ENCODE data around the gene MRPS34. TPM values are rescaled to one million over a fixed set of nuclear protein-coding genes. Genes with fewer than 3 reads are reported as not detected.
A peak's percentile ranks its signal among the peaks of the same experiment; 100 is the strongest.

The MRPS34 gene
- total and polyA plus RNA-seq, 9 of the 15 experiments (the other 6 are each of a cell fraction or from before 2014, with no cell fraction given) = 5.2 to 334 (median 92.8) TPM

- TF ChIP-seq EP400 (IDR thresholded peaks at IDR 0.05) = peak; percentile 64; the same call in 1 of the 2 replicates
- 0 out of 4 replicates have a peak, but pooled peaks of 1 of the 2 experiments have one; percentile 19 for TF ChIP-seq HDAC1 (IDR thresholded peaks at IDR 0.05)
- TF ChIP-seq L3MBTL2 (IDR thresholded peaks at IDR 0.05) = peak; percentile 79
- TF ChIP-seq FOXM1 (IDR thresholded peaks at IDR 0.05; ENCODE audit: low read depth) = peak; percentile 18; the same call in 1 of the 2 replicates
- no peak for TF ChIP-seq FOXM1 (CRISPR knock-in tag; IDR thresholded peaks at IDR 0.05; ENCODE audit: low read depth)
- TF ChIP-seq CTBP1 (IDR thresholded peaks at IDR 0.05; ENCODE audit: borderline replicate concordance) = peak; percentile 21; the same call in 1 of the 2 replicates
- TF ChIP-seq POLR2G (IDR thresholded peaks at IDR 0.05; ENCODE audit: low read depth, low read length) = 0 out of 2 replicates have a peak, but pooled peaks have one; percentile 28
Measured at GRCh38 chr16:1812732-1813163, 39.8 kb upstream of the MRPS34 start (continued).

- 87% methylated on average over 13 of the region's 16 CpGs for WGBS (ENCODE audit: insufficient coverage, low coverage, missing lambda C conversion rate)
- H3K9ac ChIP-seq (ENCODE audit: insufficient read depth in 1 of 2, low read depth in 2 of 2, low read length in 2 of 2) = no peak overlapping the region; a peak in 1 of 4 replicates
- CTCF ChIA-PET (ENCODE audit: low intra/inter-chr PET ratio) = no interaction called here
- TF ChIP-seq KAT8 (IDR thresholded peaks at IDR 0.05; ENCODE audit: low read depth) (no peak), HES1 (IDR thresholded peaks at IDR 0.05; ENCODE audit: low read depth) (no peak), ELF2 (CRISPR knock-in tag; IDR thresholded peaks at IDR 0.05) (no peak), NR2F6 (CRISPR knock-in tag; IDR thresholded peaks at IDR 0.05) (no peak), GMEB1 (CRISPR knock-in tag; IDR thresholded peaks at IDR 0.05) (no peak), PTBP1 (IDR thresholded peaks at IDR 0.05; ENCODE audit: low read depth, low read length) (no peak), NR0B1 (IDR thresholded peaks at IDR 0.05; ENCODE audit: partially characterized antibody) (no peak), TCF7 (IDR thresholded peaks at IDR 0.05; ENCODE audit: borderline replicate concordance) (no peak), ZNF224 (CRISPR knock-in tag; IDR thresholded peaks at IDR 0.05) (no peak), ILF3 (IDR thresholded peaks at IDR 0.05; ENCODE audit: borderline replicate concordance) (no peak), ZZZ3 (IDR thresholded peaks at IDR 0.05) (no peak), SMAD2 (IDR thresholded peaks at IDR 0.05; ENCODE audit: low read depth, low read length) (no peak), FOXM1 (IDR thresholded peaks at IDR 0.05; ENCODE audit: low read depth) (no peak), FOXM1 (CRISPR knock-in tag; IDR thresholded peaks at IDR 0.05; ENCODE audit: low read depth) (no peak), KAT7 (CRISPR knock-in tag; IDR thresholded peaks at IDR 0.05; ENCODE audit: borderline replicate concordance) (no peak)
Measured at GRCh38 chr16:1810536-1810935, 37.6 kb upstream of the MRPS34 start.

More at GRCh38 chr16:1810536-1810935, 37.6 kb upstream of the MRPS34 start:
- ATAC-seq = no peak
- BruUV-seq (replicated peaks) = no TSS peak
- intact Hi-C loops (cut with micrococcal nuclease) (no loop called here), in situ Hi-C loops (cut with MboI) (no loop called here)
- no peak overlapping the region for H3K4me2 ChIP-seq (ENCODE audit: insufficient read depth, low read length)
- H3K4me1 ChIP-seq (replicated peaks in 1 of 2; ENCODE audit: control insufficient read depth in 2 of 2, insufficient read depth in 2 of 2, low read length in 2 of 2) = peaks cover 0 to 20% of the 10 kb centered on the region in 2 experiments; a peak in 3 of 5 replicates
- H3K9me1 ChIP-seq (ENCODE audit: control insufficient read depth, insufficient read depth, low read length) = no peaks in the 10 kb centered on the region
- DNase-seq (ENCODE audit: extremely low read depth in 1 of 4, low spot score in 3 of 4) = no peak
- no peak for FAIRE-seq
- no peak overlapping the region for H2AFZ ChIP-seq (ENCODE audit: low read depth, low read length)
- H3K27ac ChIP-seq (ENCODE audit: extremely low read depth, low read depth, low read length) = no peak overlapping the region
- peaks cover 3% of the 10 kb centered on the region; the same call in 1 of the 3 replicates for H3K36me3 ChIP-seq (ENCODE audit: control insufficient read depth, insufficient read depth, low read length)
- no peaks in the 10 kb centered on the region for H3K9me3 ChIP-seq (replicated peaks; ENCODE audit: control insufficient read depth, insufficient read depth, low read depth, low read length)
- POLR2A ChIA-PET = interaction anchor here (1.0 kb wide), 1 partner anchor 121 kb away, joined by 5 read pairs; no protein-coding TSS in a partner anchor
- H3K27me3 ChIP-seq (ENCODE audit: control insufficient read depth in 2 of 2, insufficient read depth in 2 of 2, low read length in 2 of 2) = no peaks in the 10 kb centered on the region
- H3K79me2 ChIP-seq (ENCODE audit: control insufficient read depth, insufficient read depth, low read length) = no peaks in the 10 kb centered on the region
- no peak overlapping the region for H3K4me3 ChIP-seq
- no peaks in the 10 kb centered on the region; the same call in 1 of the 2 replicates for H4K20me1 ChIP-seq (replicated peaks; ENCODE audit: control insufficient read depth, insufficient read depth, low read length)
